HG03025 (cell line): ENCODE results near the gene PPIB.

Experiments
- ATAC-seq: cut with Tn5 transposase; IDR thresholded peaks from one replicate; pipeline ENCODE4 v1.9.1; 2021; ENCODE audit warnings: mild to moderate bottlenecking, moderate library complexity; ENCODE audit not compliant: unreplicated experiment, low FRiP score

Gene PPIB

DNA sequence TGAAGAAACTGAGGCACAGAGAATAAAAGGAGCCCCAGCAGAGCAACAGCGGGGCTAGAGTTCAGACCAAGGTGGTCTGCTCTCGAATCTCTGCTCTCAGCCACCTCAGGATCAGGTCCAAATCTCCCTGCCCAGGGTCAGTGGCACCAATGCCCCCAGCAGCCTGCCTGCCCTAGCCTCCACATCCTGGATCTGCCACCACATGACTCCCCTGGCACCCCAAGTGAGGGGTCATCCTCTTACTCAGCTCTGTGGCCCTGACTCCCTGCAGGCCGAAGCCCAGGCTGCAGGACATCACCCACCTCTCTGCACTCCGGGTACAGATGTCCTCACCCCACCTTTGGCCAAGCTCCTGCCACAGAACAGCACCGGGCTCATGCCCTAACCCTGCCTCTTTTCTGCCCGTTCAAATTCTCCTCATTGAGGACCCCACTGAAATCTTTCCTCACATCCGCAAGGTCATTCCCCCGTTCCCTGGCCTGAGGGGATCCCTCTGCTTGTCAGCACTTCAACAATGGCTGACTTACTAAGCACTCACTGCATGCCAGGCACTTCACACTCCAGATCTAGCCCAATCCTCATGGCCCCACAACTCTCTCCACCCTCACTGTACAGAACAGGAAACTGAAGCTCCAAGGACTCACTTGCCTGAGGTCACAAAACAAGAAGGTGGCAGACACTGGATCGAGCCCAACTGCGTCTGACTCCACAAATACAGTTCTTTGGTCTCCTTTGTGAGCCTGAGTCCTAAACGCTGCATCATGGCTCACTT, 4.3 kb downstream of the PPIB start:
- ATAC-seq: no peak

DNA sequence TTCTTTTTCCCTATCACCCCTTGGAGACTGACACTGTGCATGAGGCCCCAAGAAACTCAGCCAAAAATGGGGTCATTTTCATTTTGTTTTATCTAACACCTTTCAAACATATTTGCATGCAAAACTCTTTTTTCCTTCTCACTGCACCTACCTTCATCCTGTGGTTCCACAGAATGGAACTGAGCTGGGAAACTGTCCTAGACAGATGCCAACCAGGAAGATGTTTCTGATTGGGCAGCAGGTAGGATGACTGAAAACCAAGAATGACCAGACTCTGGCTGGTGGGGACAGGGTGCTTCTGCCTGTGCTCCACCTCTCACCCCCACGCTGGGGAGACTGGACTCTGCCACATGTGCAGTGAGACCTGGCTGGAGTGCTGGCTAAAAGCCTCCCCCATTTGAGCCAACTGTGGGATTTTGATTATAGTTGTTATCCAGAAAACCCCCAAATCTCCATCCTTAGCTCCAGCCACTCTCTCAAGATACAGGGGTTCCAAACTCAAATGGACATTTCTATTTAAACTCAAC, 5.2 kb downstream of the PPIB start:
- no peak for ATAC-seq

DNA sequence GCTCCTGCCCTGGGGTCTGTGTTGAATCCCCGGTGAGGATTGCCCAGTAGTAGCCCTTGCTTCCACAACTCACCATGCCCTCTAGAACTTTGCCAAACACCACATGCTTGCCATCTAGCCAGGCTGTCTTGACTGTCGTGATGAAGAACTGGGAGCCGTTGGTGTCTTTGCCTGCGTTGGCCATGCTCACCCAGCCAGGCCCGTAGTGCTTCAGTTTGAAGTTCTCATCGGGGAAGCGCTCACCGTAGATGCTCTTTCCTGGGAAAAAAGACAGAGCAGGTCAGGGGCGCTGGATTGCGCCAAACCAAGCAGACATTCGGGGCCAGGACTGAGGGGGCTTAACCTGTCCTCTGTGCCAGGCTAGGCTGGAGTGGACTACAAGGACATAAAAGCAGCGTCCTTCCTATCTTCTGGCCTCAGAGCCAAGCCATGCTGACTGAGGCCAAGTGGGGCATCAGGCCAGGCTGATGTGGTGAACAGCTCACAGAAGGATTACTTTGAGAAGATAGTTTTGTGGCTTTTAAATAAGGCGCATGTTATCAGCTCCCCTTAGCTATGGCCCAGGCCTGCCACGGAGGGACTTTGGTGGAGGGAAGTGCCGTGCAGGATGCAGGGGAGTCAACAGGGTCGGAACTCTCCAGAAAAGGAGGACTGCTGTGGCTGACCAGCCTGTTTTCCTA, 6.0 kb downstream of the PPIB start:
- no peak for ATAC-seq

DNA sequence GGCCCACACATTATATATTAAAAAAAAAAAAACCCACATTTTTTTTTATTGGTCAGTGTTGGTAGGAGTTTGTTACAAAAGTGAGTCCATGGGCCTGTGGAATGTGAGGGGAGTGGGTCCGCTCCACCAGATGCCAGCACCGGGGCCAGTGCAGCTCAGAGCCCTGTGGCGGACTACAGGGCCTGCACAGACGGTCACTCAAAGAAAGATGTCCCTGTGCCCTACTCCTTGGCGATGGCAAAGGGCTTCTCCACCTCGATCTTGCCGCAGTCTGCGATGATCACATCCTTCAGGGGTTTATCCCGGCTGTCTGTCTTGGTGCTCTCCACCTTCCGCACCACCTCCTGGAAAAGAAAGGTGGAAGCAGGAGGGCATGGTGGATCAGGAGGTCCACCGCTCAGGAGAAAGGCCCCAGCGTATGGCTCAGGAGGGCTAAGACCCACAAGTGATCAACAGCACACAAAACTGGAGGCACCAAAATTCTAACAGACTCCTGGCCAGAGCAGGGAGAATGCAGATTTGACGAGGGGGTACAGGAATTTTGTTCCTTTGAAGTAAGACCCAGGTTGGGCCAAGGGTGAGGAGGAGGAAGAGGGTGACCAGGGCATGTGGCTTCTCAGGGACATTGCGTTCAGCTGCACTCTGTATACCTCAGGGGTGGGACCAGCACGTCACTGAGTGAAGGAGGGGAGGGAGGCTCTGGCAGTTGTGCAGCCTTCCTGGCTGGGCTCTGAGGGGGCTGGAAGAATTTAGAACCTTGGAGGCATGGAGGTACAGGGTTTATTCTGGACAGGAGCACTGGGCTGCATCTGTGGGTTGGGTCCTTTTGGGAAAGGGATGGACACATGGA, 6.8 kb downstream of the PPIB start:
- ATAC-seq: no peak

DNA sequence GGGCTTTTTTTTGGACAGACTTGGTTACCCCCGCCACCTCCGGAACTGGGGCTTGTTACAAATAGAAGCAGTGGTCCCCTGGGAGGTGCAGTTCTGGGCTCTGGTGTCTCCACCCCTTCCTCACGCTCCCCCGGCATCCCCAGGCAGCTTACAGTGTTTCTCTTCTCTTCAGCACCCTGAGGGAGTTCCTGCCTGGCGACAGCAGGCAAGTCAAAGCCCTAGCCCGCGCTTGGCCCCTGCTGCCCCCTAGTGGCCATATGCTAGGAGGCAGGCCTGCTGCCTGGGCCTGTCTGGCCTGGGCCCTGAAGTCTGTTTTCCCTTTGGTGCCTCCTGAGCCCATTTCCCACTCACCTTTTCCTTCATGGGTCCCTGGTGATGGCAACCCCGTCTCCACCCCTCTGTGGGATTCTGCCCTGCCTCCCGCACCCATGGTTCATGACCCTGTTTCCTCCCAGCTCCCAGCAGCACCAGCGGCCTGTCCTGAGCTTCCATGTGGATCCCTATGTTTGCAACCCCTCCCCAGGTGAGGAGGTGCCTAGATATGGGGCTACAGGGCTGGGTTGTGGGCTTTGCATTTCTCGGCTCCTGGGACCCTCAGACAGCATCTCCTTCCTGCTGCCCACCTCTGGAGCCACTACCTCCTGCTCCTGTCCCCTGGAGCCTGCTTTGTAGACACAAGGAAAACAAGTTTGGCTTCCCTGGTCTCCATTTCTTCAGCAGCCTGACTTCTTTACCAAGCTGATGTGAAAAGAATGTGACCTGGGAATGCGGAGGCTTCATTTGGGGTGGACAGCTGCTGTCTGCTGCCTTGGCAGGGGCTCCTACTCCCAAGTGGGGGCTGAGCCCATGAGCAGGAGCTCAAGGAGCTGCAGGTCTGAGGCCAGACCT, 9.1 kb downstream of the PPIB start:
- peak; percentile 62 for ATAC-seq

DNA sequence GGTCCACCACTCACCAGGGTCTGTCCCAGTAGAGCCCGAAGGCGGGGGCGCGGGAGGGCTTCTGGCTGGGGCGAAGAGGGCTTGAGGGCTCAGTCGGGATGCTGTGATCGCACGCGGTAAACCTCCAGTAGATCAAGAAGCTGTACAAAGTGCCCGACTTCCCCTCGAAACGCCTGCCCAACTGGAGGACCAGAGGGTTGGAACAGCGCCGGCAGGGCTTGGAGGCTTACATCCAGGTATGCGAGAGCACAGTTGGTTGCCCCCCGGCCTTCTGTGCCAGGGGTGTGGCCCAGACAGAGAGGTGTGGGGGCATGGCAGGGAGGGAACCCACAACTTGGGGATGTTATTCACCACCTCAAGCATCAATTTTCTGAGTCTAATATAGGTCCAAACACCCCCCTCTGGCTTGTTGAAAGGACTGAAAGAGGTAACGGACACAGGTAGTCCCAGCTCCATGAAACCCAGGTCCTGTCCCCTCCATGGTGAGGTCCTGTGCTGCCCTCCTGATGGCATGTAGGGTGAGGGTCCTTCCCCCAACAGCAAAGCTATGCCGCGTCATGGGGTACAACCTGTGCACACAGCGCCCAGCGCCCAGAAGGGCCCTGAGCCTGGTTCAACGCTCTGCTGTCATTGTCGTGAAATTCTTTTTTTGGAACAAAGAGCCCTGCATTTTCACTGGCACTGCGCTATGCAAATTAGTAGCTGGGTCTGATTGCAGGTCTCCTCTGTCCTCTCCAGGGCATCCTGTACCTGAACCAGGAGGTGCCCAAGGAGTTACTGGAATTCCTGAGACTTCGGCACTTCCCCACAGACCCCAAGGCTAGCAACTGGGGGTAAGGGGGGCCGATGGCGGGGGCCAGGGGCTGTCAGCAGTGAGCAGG, 10.1 kb downstream of the PPIB start:
- no peak for ATAC-seq

DNA sequence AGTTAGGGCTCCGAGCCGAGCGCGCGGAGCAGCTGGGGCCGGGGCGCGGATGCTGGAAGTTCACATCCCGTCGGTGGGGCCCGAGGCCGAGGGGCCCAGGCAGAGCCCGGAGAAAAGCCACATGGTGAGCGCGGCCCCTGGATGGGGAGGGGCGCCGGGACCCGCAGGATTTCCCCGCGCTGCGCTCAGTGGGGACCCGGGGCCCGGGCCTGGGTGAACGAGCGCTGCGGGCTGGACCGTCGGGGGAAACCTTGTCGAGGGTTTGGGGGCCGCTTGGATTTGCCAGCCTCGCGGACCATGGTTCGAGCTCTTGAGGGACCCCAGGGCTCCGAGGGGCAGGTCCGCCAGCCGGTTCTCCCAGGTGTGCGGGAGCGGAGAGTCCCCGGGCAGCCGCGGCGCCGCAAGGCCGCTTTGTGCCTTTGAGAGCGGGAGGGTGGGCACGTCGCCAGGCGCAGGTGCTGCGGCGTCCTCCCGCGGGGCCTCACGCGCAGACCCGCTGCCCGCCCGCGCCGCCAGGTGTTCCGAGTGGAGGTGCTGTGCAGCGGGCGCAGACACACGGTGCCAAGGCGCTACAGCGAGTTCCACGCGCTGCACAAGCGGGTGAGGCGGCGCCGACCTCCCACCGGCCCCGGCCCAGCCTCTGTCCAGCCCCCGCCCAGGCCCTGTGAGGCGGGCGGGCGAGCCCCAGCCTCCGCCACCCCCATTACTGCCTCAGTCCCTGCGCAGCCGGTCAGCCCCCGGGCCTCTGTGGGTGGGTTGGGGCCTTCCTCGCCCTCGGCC, 10.9 kb downstream of the PPIB start, which contains the start of gene SNX22:
SNX22 (plus strand) TSS at position 5 of the 780 bp plus-strand sequence; CDS start at position 50, 45 bp downstream.
- ATAC-seq: no peak

DNA sequence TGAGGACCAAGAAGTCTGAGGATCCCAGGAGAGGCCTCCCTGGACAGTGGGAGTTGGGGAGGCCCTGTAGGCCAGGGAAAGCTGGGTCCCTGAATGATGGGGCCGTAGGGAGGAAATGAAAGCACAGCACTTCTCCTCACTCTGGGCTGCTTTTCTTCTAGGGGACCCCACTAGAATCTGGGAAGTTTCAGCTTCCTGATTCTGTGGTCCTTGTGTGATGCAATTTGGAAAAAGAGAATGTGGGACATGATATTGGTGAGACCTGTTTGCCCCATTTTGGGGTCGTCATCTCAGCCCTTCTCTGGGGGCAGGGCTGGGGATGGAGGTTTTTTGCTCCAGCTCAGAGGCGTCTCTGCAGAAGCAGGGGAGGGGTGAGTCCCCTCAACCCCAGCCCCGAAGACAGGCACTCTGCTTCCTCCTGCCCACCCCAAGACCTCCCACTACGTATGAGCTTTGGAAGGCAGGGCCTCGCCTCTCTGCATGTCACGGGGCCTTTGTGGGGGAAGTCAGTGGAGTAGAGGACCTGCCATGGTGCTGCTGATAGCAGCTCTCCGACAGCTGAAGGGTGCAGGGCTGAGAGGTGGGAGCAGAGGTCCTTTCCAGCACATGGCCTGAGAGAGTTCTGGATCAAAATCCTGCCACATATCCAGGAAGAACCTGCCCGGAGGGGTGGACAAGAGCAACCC, 12.8 kb downstream of the PPIB start:
- ATAC-seq: no peak

DNA sequence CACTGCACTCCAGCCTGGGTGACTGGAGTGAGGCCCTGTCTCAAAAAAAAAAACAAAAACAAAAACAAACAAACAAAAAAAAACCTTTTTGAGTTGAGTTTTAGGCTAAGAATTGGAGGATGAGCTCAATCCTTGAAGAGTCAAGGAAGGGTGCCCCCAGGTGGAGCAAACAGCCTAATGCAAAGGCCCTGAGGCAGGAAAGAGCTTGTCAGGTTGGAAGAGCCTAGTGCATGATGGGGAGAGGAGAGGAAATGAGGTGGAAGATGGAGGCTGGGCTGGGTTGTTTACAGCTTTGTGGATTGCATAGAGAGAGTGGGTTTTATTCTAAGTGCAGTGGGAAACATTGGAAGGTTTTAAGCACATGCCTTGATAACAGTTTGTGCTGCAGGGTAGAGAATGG, 13.4 kb downstream of the PPIB start:
- no peak for ATAC-seq

DNA sequence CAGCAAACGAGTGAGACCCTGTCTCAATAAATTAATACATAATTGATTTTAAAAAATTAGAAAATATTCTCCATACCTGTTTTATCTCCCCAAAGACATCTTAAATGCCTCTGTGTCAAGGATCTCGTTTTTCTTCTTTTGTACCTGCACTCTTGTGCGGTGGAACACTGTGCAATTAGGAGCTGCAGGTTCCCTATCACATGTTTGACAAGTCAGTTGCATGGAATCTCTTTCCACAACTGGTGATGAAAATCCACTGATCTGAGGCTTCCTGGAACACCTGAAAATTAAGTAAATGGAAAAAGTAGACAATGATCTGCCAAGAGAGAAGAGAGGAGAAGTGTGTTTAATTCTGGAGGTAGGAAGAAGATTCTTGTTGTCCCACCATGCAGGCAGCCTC, 14.2 kb downstream of the PPIB start:
- no peak for ATAC-seq

DNA sequence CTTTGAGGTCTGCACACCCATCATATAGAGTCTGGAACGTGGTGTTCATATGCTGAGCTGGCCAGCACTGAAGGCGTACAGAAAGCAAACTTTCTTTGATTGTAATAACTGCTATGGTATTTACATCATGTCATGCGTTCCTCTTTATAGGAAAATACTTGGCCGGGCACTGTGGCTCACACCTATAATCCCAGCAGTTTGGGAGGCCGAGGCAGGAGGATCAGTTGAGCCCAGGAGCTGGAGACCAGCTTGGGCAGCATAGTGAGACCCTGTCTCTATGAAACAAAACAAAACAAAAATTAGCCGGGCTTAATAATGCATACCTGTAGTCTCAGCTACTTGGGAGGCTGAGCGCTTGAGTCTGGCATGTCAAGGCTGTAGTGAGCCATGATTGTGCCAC, 14.7 kb downstream of the PPIB start:
- ATAC-seq: no peak

DNA sequence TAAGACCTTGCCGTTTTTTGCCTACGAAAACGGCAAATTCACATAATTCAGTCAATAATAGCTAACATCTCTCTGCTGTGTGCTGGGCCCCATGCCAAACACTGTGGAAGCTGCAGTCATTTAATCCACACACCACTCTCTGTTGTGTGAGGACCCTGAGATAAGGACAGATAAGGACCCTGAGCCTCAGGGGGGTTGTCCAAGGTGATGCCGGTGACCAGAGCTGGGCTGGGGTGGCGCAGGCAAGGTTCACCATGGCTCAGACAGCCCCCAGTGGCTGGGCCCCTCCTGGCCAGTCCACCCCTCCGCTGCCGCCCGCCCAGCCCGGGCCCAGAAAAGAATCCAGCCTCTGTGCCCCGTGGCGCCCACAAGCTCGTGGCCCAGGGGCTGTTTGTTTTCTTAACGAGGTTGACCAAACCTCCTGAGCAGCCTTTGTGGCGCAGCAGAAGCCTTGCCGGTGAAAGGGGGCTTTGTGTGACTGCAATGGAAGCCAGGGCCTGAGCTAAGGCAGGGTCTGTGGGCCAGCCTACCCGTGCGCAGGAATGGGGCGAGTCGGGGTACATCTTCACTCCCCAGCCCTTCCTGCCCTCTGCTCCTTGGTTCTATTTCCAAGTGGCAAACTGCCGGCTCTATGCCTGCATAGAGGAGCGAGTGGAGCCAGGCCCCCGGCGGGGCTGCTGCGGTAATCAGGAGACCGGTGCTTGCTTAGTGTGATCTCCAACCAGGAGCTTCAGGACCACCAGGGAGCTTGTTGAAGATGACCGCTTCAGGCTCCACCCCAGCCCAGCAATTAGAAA, 15.7 kb downstream of the PPIB start:
- no peak for ATAC-seq

DNA sequence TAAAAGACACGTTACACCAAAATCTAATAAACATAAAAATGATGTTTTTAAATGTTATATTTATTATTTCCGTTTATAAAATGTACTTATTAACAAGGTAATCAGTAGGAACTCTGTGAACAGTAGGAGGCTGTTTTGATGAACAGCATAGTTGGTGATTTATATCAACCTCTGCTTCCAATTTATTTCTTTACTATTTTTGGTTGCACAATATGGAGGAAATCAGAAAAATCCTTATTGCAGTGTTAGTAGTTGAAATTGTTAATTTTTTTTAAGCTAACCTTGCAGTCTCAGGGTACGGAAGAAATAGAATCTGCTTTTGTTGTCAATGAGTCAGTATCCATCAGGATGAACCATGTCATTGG, 16.3 kb downstream of the PPIB start:
- ATAC-seq: no peak

DNA sequence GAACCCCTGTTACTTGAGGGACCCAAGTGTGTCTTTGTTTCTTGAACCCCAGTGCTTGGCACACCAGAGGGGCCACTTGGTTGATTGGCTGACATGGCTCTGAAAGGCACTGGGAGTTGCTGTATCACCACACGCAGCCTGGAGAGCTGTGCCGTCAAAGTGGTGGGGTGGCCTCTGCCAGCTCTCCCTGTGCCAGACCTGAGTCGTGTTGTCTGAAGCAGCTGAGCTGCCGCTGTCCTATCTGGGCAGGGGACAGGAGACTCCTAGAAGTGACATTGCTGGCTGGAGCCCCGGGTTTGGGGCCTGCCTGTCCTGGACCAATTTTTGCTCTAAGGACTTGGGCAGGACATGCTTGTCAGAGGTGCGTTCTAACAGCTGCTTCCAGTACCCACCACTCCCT, 16.8 kb downstream of the PPIB start:
- ATAC-seq: no peak

DNA sequence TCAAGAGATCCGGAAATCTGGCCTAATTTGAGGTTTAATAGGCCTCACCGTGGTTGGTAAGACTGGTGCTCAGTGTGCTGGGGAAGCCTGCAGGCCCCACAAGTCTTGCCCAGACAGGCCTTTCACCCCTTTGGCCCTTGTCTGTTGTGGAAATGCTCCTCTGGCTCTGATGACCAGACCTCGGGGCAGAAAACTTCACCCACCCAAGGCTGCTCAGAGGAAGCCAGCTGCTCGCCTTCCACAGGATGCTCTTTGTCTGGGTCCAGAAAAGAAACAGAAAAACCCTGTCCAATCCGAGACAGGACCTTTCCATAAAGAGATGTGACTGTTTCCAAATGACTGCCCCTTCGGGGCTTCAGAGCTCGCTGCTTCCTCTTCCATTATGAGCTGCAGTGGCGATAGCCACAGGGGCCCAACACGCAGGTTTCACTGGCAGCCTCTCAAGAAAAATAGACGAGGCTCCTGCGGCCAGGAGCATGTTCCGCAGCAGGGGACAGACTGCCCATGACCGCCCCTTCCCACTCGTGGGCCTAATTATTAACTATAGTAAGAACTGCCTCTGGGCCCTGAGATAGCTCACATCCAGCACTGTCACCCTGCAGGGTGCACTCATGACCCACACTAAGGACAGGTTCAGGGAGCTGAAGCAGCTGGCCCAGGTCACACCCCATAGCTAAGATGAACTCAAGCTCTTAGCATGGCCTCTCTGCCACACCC, 18.1 kb downstream of the PPIB start:
- ATAC-seq: no peak

DNA sequence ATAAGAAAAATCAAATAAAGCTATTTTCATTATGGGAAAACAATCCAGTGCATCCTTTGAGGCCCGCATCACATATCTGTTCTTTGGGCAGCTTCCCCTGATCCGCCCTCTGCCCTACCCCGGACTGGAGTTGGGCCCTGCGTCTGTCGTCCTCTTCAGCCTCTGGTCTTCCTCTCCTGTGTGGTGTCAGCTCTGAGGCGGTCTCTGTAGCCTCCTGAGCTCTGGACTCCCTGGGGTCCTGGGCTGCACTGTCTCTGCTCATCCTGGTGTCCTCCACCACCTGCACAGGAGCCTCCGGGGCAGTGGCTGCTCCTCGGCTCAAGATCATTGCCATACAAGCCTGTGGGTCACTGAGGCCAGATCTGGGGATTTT, 18.6 kb downstream of the PPIB start:
- no peak for ATAC-seq
